DMS153 treated with DMSO at 0.1 percent for 48 hours (cell line): Measurements from ENCODE around the gene WDR5B.
"Not testable (repeated sequence)": the region's sequence is repeated elsewhere in the genome, so short reads cannot be mapped to it uniquely, and the experiment has no call there.

Experiments
- DNase-seq: peaks from one replicate; lab custom pipeline; 2025; ENCODE audit not compliant: unreplicated experiment; lab: John Stamatoyannopoulos, UW

The WDR5B gene

DNA sequence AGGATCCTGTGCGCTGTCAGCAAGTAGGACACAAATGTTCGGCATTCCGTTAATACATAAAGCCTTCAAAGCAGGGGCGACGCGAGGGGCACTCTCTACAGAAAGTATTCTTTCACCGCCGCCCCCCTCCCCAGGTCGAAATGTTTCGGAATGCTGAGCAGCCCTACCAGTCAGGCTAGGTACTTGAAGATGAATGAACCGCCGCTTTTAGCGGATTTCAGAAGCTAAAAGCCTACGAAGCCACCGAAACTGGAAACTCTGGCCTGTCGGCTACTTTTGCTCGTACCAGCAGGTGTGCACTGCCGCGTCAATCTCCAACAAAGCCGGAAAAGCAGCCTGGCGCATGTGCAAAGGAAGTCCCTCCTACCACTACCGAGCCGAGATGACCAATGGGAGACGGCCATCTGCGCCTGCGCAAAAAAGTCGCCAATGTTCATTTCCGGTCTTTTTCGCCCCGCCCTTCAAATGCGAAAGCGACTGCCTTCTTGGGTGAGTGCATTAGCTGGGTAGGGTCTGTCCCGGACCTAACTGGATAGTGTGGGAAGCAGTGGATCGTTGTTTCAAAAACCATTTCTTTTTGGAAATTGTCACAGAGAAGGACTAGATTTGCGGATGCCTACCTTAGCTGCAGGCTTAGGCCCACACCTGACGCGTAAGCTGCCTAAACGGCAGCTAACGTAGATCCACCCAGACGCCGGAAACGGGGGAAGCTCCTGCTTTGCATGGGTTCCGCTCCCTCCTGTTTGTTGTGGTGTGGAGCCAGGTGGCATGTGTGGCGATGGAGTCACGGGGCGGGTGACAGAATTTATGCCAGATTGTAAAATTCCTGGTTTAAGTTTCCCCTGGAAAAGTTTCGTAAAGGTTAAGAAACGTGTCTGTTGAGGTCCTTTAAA is at the start of gene WDR5B:
TSS of gene WDR5B (minus strand) at position 301 of the 893 bp plus-strand sequence. CDS start 534 bp downstream, outside the sequence.
- DNase-seq, result no peak

DNA sequence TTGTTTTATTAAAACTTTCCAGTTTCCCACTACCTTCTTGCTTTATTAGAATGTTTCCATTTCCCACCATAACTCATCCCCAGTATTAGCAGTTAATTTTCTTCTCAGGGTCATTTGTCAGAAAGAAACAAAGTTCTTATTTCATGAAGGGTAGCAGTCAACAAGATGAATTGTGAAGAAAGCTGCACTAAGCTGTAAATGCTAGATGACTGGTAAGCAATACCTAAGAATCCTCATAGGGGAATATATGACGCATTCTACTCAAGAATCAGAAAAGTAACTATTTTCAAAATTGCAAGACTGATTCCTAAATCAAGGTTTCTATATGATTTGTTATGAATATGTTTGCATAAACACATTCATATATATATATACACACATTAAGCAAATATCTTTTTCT is 48.8 kb upstream of the WDR5B start:
- no peak for DNase-seq

DNA sequence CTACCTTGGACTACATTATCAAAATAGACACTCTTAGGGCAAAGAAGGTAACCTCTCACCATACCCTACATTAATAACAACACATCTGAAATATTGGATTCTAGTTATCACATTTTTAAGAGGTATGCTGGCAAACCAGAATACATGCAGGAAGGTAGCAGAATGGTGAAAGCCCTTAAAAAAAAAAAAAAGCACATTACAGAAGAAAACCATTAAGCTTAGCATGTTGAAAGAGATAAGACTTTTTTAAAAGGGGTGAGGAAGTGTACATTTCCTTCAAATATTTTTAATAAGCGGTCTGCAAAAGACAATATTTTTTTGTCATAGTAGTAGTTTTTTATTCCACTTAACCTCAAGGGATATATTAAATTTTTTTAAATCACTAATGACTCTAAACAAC is 46.5 kb upstream of the WDR5B start:
- DNase-seq, result no peak

DNA sequence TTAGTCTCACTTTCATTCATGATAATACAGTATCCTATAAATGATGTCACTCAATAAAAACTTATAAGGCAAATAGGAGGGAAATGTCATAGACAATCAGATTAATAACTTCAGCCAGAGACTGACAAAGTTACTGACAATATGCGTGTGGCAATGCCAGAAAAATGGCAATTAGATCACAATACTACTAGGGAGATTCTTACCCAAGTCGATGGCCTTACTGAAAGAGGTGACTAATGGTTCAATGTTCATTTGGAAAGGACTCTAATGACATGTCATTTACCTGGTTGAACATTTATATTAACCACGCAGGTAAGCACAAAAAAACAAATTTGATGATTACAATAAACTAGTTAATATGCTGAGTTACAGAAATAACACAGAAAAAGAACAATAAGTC is 45.9 kb upstream of the WDR5B start:
- no peak for DNase-seq

DNA sequence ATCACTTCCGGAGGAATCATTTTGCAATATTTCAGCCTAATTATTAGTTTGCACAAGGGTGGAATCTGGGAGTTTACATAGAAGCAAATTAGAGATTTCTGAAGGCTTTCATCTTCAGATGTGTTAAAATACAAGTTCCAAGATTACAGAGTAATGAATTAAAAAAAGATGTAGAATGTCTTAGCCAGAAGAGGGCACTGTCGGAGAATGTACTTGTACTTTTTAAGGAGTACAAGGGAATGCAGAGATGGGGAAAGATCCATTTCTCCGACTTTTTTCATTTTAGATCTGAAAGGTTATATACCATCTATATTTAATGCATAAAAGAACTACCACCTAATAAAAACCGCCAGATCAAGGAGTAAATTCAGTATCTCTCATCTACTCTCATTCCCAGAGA is 43.1 kb upstream of the WDR5B start:
- DNase-seq, result no peak

DNA sequence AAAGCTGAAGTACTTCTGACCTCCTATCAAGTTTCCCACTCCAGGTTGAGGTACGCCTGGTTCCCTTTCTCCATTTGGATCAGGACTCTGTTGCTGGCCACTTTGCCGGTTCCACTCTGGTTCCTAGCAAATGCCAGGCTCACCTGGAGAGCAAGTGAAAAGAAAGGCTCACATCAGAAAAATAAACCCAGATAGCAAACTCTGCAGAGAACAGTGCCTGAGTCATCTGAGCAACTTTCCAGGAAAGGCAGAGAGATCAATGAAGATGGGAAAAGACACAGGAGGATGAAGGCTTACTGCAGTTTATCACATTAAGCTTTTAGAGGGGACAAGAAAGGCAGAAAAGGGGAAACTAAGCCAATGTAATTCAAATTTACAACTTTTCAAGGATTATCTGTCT is 41.8 kb upstream of the WDR5B start:
- DNase-seq, result no peak

DNA sequence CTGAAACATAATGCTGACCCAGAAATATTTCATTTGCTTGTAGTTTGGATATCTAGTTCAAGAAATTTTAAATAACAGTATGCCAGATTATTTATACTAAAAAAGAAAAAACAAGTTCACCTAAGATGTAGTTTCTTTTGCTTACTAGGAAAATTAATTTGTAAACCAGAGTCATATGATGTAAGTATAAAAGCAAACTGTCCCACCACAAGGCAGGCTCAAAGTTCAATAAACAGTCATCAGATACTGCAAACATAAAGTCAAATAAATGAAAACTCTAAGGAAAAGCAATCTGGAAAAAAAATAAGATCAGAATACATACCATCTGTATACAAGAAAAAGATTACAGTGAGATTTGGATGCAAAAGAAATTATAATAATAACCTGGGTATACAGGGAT is 40.2 kb upstream of the WDR5B start:
- no peak for DNase-seq

DNA sequence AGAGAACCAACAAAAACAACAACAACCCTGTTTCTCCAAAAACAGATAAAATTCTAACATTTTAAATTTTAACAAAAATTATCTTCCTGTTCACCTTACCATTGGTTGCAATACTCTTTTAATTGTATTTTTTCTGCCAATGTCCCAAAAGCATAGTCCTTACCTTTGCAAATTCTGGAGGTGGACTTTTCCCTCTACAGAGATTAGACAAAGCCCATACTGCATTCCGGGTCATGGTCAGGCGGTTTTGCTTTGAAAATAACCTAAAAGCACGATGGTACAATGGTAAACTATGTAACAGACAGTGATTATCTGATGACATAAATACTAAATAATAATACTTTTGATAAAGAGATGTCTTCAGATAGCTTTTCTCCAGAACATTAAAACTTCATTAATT is 35.5 kb upstream of the WDR5B start:
- DNase-seq, result no peak

DNA sequence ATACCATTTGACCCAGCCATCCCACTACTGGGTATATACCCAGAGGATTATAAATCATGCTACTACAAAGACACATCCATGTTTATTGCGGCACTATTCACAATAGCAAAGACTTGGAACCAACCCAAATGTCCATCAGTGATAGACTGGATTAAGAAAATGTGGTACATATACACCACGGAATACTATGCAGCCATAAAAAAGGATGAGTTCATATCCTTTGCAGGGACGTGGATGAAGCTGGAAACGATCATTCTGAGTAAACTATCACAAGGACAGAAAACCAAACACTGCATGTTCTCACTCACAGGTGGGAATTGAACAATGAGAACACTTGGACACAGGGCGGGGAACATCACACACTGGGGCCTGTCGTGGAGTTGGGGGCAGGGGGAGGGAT is 32.4 kb upstream of the WDR5B start:
- not testable (repeated sequence) for DNase-seq

DNA sequence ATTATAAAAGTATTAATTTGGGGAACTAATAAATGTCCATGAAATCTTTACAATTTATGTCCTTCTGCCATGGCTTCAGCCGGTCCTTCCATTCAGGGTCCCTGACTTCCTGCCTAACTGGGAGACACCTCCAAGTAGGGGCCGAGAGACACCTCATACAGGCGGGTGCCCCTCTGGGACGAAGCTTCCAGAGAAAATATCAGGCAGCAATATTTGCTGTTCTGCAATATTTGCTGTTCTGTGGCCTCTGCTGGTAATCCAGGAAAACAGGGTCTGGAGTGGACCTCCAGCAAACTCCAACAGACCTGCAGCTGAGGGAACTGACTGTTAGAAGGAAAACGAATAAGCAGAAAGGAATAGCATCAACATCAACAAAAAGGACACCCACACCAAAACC is 28.6 kb upstream of the WDR5B start:
- DNase-seq, result not testable (repeated sequence)

DNA sequence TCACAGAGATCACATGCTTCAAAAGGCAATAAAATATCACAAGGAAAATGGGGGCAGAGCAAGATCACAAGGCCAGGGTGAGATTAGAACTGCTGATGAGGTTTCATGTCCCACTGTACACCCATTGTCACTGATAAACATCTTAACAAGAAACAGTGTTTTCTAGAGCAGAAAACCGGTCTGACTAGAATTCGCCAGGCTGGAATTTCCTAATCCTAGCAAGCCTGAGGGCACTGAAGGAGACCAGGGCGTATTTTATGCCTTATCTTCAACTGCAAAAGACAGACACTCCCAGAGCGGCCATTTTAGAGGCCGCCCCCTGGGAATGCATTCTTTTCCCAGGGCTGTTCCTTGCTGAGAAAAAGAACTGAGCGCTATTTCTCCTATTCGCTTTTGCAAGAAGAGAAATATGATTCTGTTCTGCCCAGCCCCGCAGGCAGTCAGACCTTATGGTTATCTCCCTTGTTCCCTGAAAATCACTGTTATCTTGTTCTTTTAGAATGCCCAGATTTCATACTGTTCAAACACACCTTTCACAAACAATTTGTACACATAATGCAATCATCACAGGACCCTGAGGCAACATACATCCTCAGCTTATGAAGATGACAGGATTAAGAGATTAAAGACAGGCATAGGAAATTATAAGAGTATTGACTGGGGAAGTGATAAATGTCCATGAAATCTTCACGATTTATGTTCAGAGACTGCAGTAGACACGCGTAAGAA is 28.1 kb upstream of the WDR5B start:
- DNase-seq, result not testable (repeated sequence)

DNA sequence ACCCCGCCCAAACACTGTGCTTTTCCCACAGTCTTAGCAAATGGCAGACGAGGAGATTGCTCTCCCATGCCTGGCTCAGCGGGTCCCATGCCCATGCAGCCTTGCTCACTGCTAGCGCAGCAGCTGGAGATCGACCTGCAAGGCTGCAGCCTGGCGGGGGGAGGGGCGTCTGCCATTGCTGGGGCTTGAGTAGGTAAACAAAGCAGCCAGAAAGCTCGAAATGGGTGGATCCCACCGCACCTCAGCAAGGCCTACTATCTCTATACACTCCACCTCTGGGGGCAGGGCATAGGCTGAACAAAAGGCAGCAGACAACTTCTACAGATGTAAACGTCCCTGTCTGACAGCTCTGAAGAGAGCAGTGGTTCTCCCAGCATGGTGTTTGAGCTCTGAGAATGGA is 27.2 kb upstream of the WDR5B start:
- no peak for DNase-seq

DNA sequence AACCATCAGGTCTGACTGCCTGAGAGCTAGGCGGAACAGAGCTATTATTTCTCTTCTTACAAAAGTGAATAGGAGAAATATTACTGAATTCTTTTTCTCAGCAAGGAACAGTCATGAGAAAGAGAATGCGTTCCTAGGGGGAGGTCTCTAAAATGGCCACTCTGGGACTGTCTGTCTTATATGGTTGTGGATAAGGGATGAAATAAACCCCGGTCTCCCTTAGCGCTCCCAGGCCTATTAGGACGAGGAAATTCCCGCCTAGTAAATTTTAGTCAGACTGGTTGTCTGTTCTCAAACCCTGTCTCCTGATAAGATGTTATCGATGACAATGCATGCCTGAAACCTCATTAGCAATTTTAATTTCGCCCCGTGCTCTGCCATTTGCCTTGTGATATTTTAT is 20.1 kb upstream of the WDR5B start:
- DNase-seq, result no peak

DNA sequence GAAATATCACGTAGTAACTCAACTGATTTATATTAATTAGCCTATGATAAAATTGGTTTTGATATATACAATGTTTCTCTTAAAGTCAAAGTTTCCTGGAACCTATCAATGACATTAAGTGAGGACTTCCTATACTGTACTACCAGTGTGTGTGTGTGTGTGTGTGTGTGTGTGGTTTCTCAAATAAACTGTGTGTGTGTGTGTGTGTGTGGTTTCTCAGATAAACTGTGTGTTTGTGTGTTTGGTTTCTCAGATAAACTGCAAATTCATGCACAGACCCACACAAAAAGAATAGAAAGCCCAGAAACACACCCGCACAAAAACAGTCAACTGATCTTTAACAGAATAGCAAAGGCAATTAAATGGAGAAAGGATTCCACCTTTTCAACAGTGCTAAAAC is 14.5 kb upstream of the WDR5B start:
- no peak for DNase-seq

DNA sequence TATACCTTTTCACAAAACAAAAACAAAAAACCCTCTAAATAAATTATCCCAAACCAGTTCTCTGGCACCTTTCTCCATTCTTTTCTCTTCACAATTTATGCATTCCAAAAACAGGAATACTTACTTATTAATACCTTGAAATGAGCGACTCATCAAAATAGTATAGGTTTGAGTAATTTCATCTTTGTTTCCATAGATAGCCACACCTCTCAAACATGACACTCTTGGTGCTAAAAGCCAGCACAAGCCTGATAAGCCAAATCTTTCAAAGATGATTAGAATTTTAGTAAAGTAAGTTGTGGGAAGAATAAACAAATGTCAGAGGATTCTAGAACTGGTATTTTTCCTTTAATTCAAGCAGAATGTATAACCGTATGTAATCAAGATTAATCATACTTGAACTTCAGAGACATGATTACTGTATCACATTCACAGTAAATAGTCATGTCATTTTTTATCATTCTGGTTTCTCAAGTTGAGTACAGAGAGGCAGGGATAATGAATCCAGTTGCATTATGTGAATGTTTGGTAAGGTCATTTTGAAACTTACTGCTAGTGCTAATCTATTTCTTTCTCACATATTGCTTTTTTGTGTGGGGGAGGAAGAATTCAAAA is 12.1 kb upstream of the WDR5B start:
- DNase-seq, result no peak

DNA sequence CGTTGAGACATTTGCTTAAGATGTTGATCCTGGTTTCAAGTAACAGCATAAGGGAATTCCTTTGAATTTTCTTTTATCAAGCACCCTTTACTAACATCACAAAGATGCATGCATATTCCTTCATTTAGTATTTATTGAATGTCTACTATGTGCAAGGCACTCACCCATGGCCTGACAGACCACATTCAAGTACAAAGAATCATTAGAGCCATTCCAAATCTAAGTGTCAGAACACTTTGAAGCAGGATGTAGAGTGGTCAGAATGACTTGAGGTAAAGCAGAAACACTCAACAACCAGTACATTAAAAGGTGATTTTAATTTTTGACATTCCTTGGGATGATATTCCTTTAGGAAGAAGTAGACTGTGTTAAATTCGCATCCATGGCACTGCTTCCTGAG is 6.0 kb upstream of the WDR5B start:
- no peak for DNase-seq

DNA sequence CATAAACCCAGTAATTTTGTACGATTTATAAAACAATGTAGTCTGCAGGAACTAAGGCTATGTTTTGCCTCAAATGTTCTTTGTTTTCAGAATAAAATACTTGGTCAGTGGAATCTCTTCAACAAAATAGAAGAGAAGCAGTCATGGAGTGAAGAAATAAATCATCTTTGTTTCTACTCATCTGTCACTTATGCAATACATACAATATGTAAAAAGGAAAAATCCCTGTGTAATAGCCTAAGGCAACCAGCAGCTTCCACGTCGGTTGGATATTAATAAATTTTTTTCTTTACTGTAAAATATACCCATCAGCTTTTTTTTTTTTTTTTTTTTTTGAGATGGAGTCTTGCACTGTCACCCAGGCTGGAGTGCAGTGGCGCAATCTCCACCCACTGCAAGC is 5.2 kb upstream of the WDR5B start:
- DNase-seq, result no peak

DNA sequence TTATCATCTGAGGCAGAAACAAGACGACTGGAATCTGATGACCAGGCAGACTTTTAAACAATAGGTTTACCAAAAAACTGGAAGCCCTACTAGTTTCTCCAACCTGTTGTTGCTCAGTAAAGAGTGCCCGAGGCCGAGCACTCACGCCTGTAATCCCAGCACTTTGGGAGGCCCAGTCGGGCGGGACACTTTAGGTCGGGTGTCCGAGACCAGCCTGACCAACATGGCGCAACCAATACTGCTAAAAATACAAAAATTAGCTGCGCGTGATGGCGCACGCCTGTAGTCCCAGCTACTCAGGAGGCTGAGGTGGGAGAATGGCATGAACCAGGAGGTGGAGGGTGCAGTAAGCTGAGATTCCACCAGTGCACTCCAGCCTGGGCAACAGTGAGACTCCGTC is 1.1 kb upstream of the WDR5B start:
- no peak for DNase-seq

DNA sequence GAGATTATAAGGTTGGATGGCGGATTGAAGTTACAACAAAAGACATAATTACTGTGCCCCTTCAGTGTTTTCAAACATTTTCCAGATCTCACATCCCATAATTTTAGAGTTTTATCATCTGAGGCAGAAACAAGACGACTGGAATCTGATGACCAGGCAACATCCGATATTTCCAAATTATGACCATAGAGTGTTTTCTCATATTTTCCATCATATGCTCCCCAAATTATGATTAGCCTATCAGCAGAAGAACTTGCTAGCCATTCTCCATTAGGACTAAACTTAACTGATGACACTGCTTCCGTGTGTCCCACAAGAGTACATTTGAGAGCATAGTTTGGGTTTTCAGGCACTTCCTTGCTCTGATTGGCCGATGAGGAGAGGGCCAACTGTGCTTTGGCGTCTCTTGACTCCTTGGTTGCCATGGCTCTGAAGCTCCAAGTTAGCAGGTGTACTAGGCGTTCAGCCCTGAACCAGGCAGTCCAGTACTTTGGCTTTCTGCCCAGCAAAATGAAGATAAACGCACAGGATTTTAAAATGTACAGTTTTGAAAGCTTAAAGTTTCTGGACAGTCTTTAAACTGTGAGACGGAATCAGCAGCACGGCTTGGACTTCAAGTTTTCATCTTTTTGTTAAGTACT is 638 bp downstream of the WDR5B start:
- DNase-seq, result no peak

DNA sequence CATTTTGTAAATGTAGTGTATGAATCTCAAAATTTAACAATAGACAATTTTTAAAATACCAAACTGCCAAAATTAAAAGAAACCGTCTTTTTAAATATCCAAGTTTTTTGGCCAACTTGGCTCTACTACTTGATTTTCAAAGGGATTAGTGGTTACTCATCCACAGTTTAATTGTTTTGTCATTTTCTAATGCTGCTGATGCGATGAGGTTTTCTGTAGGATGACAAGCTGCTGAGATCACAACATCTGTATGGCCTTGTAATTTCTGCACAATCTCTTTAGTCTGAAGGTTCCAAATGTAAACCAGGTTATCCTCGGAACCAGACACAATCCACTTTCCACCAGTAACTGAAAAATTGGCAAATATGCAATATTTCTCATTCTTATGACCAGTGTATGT is 1.5 kb downstream of the WDR5B start:
- no peak for DNase-seq

DNA sequence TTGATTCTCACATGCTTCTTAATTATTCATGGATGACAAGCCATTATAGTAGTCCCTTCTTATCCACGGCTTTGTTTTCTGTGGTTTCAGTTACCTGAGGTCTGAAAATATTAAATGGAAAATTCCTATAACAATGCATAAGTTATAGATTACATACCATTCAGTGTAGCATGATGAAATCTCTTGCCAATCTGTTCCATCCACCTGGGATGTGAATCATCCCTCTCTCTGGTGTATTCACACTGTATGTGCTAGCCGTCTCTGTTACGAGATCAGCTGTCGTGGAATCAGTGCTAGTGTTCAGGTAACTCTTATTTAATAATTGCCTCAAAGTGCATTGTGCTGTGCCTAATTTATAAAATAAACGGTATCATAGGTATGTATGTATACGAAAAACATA is 5.2 kb downstream of the WDR5B start:
- DNase-seq, result no peak

DNA sequence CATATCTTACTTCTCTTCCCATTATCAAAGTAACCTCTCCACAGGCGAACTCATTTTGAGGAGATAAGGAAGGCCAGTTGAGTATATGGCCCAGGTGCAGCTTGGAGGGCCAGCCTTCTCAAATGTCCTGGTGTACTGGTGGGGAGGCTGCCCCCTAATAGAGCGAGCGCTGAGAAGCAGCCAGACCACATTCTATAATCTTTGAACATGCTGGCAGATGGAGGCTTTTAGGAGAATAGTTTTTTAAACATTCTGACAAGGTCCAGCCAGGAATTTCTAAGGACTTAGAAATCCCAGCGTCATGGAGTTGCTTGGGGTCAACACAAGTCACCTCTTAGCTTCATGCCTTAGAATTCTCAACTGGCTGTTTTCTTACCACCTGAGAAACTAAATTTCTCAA is 5.8 kb downstream of the WDR5B start:
- DNase-seq, result no peak
